ENCODE measurements around the gene HTR6.
A peak's percentile ranks its signal among the peaks of the same experiment; 100 is the strongest.

HTR6 gene

DNA sequence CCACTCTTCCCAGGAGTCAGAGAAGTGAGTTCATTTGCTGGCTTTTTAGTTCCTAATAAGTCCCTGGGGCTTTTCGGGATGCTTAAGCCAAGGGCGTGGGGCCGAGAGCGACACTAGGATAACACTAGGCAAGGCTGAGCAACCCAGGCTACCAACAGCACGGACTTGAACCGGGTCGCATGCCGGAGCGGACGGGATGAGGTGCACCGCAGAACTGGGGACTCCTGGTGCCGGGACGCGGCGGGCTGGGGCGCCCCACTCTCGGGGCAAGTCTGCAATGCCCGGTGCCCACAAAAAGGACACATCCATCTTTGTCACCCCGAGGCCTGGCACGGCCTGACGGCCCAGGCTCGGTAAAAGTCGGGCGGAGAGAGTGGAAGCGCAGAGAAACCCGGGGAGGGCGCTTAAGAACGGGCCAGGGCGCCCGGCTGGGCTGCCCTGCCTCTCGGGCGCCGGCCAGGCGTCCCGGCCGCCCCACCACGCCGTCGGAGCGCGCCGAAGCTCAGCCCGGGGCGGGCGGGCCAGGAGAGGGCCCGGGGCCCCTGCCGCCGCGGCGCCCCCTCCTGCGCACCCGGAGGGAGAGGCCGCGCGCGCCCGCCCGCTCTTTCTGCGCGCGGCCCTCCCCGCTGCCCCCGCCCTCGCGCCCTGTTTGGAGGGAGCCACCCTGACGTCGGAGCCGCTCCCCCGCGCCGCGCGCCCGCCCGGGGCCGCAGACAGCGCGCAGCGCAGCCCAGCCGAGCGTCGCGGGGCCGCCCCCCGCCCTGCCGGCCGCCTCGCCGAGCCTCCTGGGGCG is 20.9 kb upstream of the HTR6 start, which contains the start of gene NBL1:
Gene NBL1 (plus strand): TSS at position 710 of the 793 bp plus-strand sequence. CDS start 10,720 bp downstream, outside the sequence.
- Histone ChIP-seq H3K9ac (ENCODE audit: insufficient read length) (peak within 1 kb of the TSS; percentile 62), H3K4me3 (peak within 1 kb of the TSS; percentile 80), H3K9me3 (ENCODE audit: low read depth, low read length) (no peaks in the 10 kb centered on the region), H3K36me3 (ENCODE audit: insufficient read depth, low read length) (no peaks in the 10 kb centered on the region), H3K27ac (no peak within 1 kb of the TSS)
- TF ChIP-seq FOXP2 (optimal IDR thresholded peaks at IDR 0.05; ENCODE audit: control extremely low read depth, extremely low read length, insufficient read depth), result no peak
- DNase-seq (ENCODE audit: low read depth, low spot score), result no peak

DNA sequence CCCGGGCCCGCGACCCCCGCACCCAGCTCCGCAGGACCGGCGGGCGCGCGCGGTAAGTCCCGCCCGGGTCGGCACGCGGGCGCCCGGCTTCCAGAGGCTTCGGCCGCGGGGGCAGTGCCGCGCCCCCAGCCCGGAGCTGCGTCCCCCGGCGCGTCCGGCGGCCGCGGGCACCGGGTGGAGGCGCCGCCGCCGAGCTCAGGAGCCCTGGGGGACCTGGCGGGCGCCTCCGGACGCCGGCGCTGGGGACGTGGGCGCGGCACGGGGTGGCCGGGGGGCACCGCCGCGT is 20.3 kb upstream of the HTR6 start:
- no peak for DNase-seq (ENCODE audit: low read depth, low spot score)
- H3K27ac ChIP-seq, result no peak overlapping the region
- H3K36me3 ChIP-seq (ENCODE audit: insufficient read depth, low read length), result no peaks in the 10 kb centered on the region
- H3K9me3 ChIP-seq (ENCODE audit: low read depth, low read length), result no peaks in the 10 kb centered on the region
- TF ChIP-seq POLR2AphosphoS5 (IDR thresholded peaks at IDR 0.05; ENCODE audit: borderline replicate concordance, low read depth, low read length) (no peak), FOXP2 (optimal IDR thresholded peaks at IDR 0.05; ENCODE audit: control extremely low read depth, extremely low read length, insufficient read depth) (no peak), EZH2 (IDR thresholded peaks at IDR 0.05) (no peak)
- H3K4me3 ChIP-seq, result peak overlapping the region; percentile 80
- H3K9ac ChIP-seq (ENCODE audit: insufficient read length), result peak overlapping the region; percentile 58

DNA sequence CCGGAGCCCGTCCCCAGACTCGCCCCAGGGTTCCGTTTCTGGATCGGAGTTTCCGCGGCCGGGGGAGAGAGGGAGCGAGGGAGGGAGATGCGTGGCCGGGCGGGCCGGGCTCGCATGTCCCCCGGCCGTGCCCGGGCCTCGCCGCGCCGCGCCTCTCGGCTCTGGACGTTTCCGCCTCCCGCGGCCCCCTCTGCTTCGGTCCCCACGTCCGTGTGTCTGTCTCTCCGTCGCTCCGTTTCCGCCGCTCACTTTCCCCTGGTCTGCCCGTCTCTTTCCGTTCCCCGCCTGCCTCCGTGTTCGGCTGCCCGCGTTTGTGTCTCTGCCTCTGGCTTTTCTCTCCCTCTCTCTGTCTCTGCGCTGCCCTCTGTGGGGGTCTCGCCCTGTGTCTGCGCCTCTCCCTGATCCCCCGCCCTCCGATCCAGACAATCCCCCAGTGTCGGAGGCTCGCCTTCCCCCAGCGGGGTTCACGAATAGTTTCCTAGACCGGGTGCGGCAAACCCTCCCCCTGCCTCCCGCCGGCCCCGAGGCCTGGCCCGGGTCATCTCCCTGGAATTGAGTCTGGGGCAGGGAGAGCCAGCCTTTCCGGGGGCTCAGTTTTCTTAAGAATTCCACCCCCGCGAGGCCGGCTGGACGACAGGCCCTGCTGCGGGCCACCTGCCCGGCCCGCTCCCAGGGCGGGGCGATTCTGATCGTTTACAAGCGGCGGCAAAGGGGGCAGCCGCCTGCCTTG is 19.8 kb upstream of the HTR6 start:
- H3K4me3 ChIP-seq, result peak overlapping the region; percentile 80

DNA sequence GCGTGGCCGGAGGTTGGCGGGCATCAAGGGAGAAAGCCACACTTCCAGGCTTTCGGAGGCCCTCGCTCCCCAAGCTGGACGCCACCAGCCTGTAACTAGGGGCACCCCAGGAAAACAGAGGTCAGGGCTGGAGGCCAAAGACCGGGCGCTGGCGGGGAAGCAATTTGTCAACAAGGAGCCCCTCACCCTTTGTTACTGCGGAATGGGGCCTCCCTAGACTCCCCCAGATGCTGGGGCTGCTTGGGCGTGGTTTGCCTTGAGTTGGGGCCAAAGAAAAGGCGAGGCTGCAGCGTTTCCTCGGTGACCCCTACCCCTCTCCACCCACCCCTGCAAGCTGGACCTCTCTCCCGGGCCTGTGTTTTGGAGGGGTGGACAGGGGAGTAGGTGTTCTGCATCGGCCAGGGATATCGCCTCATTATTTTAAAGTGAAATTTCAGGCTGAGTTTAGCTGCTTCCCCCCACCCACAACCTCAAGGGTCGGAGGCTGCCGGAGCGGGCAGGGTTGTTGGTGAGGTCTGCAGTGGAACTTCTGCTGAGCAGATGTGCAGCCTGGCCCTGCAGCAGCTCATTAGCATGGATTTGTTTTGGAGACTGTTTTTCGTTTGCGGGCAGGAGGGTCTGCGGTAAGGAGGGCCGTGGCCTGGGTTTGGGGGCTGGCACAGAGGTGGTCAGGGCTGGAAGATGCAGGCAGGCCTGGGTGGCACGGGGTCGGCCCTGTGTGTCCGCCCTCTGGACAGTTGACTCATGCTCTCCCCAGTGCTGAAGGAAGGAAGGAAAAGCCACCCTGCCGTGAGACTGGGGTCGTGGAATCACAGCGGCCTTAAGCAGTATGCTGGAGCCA is 19.0 kb upstream of the HTR6 start:
- no peaks in the 10 kb centered on the region for H3K36me3 ChIP-seq (ENCODE audit: insufficient read depth, low read length)
- H3K9me3 ChIP-seq (ENCODE audit: low read depth, low read length), result no peaks in the 10 kb centered on the region
- DNase-seq (ENCODE audit: low read depth, low spot score), result no peak
- TF ChIP-seq EZH2 (IDR thresholded peaks at IDR 0.05) (no peak), FOXP2 (optimal IDR thresholded peaks at IDR 0.05; ENCODE audit: control extremely low read depth, extremely low read length, insufficient read depth) (no peak), POLR2AphosphoS5 (IDR thresholded peaks at IDR 0.05; ENCODE audit: borderline replicate concordance, low read depth, low read length) (no peak)
- peak overlapping the region; percentile 80; the same call in 1 of the 2 replicates for H3K4me3 ChIP-seq
- H3K9ac ChIP-seq (ENCODE audit: insufficient read length), result no peak overlapping the region
- H3K27ac ChIP-seq, result no peak overlapping the region

More for the DNA sequence above, 19.8 kb upstream of the HTR6 start:
- DNase-seq (ENCODE audit: low read depth, low spot score), result no peak
- Histone ChIP-seq H3K9me3 (ENCODE audit: low read depth, low read length) (no peaks in the 10 kb centered on the region), H3K9ac (ENCODE audit: insufficient read length) (peak overlapping the region; percentile 58), H3K36me3 (ENCODE audit: insufficient read depth, low read length) (no peaks in the 10 kb centered on the region), H3K27ac (no peak overlapping the region)
- TF ChIP-seq FOXP2 (optimal IDR thresholded peaks at IDR 0.05; ENCODE audit: control extremely low read depth, extremely low read length, insufficient read depth) (no peak), EZH2 (IDR thresholded peaks at IDR 0.05) (no peak), POLR2AphosphoS5 (IDR thresholded peaks at IDR 0.05; ENCODE audit: borderline replicate concordance, low read depth, low read length) (no peak)

DNA sequence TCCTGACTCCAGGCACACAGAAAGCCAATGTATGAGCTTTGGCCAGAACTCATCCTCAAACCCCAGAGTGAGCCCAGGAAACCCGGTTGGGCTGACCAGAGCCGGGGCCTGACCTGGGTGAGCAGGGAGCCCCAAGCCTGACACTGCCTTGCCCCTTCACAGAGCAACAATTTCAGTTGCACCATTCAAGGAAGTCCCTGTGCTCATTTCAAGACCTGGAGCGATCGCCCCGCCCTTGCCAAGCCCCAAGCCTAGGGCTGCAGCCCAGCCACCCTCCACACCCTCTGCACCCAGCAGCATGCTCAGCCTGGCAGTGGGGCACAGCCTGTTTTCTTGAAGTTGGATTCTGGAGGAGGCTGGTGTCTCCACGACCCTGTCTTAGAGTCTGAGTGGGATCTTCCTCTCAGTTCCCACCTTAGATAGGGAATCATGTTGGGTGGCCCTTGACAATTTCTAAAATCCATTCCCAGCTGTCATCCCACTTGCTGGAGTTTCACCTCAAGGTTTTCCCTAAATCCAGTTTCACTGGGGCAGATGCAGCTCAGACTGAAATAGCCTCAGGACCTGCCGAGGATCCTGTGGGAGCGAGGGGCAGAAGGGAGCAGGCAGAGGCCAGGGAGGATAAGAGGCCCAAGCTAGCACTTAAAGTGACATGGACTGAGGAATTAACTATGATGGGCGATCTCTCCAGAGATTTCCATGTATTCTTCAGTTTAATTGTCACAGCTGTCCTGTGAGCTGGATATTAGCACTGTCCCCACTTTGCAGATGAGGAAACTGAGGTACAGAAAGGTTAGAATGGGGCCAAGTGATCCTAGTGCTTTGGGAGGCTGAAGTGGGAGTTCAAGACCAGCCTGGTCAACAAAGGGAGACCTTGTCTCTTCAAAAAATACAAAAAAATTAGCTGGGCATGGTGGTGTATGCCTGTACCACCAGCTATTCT is 18.0 kb upstream of the HTR6 start:
- Histone ChIP-seq H3K9ac (ENCODE audit: insufficient read length) (no peak overlapping the region), H3K9me3 (ENCODE audit: low read depth, low read length) (no peaks in the 10 kb centered on the region), H3K36me3 (ENCODE audit: insufficient read depth, low read length) (no peaks in the 10 kb centered on the region), H3K4me3 (no peak overlapping the region), H3K27ac (no peak overlapping the region)
- TF ChIP-seq EZH2 (IDR thresholded peaks at IDR 0.05), result no peak
- TF ChIP-seq POLR2AphosphoS5 (IDR thresholded peaks at IDR 0.05; ENCODE audit: borderline replicate concordance, low read depth, low read length), result no peak
- TF ChIP-seq FOXP2 (optimal IDR thresholded peaks at IDR 0.05; ENCODE audit: control extremely low read depth, extremely low read length, insufficient read depth), result no peak
- DNase-seq (ENCODE audit: low read depth, low spot score), result no peak

DNA sequence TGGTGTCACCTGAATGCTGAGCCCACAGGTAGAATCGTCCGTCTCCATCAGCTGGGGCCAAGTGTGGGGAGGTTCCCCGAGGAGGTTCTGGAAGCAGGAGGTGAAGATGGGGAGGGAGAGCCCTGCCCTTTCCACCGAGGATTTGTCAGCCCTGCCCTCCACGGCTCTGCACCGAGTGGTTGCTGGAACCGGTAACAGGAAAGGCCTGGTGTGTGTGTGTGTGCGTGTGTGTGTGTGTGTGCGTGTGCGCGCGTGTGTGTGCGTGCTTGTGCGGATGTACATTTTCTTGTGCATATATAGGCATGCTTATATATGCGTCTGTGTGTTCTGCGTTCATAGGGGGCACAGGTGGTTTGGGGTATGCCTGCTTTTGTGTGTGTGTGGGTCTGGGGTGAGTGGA is 17.0 kb upstream of the HTR6 start:
- Histone ChIP-seq H3K9me3 (ENCODE audit: low read depth, low read length) (no peaks in the 10 kb centered on the region), H3K36me3 (ENCODE audit: insufficient read depth, low read length) (no peaks in the 10 kb centered on the region), H3K4me3 (no peak overlapping the region), H3K9ac (ENCODE audit: insufficient read length) (no peak overlapping the region), H3K27ac (no peak overlapping the region)
- DNase-seq (ENCODE audit: low read depth, low spot score), result no peak
- no peak for TF ChIP-seq POLR2AphosphoS5 (IDR thresholded peaks at IDR 0.05; ENCODE audit: borderline replicate concordance, low read depth, low read length)
- no peak for TF ChIP-seq FOXP2 (optimal IDR thresholded peaks at IDR 0.05; ENCODE audit: control extremely low read depth, extremely low read length, insufficient read depth)
- TF ChIP-seq EZH2 (IDR thresholded peaks at IDR 0.05), result no peak

DNA sequence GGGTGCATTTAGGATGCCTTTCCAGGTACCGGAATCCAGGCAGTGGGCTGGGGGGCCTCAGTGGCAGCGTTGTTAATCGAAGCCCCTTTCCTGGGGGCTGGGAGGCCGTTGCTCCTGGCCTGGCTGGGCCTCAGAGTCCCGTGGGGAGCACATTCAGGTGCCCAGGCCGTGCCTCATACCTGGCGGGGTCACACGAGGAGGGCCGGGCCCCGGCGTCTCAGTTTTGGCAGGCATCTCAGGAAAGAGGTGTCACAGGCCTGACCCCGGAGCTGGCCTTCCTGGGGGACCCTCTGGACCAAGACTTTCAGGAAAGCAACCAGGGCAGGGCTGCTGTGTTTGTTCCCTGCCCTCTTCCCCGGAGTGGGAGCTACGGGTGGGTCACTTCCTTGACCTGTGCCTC is 16.4 kb upstream of the HTR6 start:
- no peak for TF ChIP-seq EZH2 (IDR thresholded peaks at IDR 0.05)
- TF ChIP-seq FOXP2 (optimal IDR thresholded peaks at IDR 0.05; ENCODE audit: control extremely low read depth, extremely low read length, insufficient read depth), result no peak
- TF ChIP-seq POLR2AphosphoS5 (IDR thresholded peaks at IDR 0.05; ENCODE audit: borderline replicate concordance, low read depth, low read length), result no peak
- Histone ChIP-seq H3K36me3 (ENCODE audit: insufficient read depth, low read length) (no peaks in the 10 kb centered on the region), H3K4me3 (no peak overlapping the region), H3K27ac (no peak overlapping the region), H3K9me3 (ENCODE audit: low read depth, low read length) (no peaks in the 10 kb centered on the region), H3K9ac (ENCODE audit: insufficient read length) (no peak overlapping the region)
- DNase-seq (ENCODE audit: low read depth, low spot score), result no peak

Data from SK-N-MC (cell line).